ENCODE results near the gene PTPN1. TPM values are rescaled to one million over a fixed set of nuclear protein-coding genes. Genes with fewer than 3 reads are reported as not detected.
"Not testable (repeated sequence)": the region's sequence is repeated elsewhere in the genome, so short reads cannot be mapped to it uniquely, and the experiment has no call there.

Gene PTPN1
- total RNA-seq, 1 donor from 2014 or later, result 43.8 TPM

DNA sequence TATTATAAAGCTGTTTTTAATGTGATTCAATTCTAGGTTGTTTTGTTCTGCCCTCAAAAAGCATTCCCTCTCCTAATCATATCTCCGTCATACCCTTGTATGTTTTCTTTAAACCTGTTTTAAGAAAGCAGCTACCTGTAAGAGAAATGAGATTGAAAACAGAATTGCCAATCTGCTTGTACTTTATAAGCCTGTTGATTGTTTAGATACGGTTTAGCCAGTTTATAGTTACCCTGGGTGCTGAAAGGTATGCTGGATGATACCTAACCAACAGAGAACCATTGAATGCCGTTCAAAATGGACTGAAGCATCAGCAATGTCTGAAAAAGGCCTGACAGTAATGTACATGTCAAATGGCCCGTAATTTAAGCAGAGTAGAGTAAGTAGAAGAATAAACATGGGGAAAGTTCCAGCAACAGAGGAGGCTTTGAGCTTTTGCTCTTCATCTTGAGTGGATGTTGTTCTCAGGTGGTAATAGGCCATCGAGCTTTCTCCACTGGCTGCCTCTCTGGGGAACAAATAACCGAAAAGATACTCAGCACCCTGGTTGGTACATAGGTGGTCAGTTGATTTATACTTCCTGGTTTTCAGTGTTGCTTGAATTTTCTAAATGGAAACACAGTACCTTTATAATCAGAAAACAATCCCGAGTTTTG is 27.5 kb downstream of the PTPN1 start:
- TF ChIP-seq, protein P1, sequence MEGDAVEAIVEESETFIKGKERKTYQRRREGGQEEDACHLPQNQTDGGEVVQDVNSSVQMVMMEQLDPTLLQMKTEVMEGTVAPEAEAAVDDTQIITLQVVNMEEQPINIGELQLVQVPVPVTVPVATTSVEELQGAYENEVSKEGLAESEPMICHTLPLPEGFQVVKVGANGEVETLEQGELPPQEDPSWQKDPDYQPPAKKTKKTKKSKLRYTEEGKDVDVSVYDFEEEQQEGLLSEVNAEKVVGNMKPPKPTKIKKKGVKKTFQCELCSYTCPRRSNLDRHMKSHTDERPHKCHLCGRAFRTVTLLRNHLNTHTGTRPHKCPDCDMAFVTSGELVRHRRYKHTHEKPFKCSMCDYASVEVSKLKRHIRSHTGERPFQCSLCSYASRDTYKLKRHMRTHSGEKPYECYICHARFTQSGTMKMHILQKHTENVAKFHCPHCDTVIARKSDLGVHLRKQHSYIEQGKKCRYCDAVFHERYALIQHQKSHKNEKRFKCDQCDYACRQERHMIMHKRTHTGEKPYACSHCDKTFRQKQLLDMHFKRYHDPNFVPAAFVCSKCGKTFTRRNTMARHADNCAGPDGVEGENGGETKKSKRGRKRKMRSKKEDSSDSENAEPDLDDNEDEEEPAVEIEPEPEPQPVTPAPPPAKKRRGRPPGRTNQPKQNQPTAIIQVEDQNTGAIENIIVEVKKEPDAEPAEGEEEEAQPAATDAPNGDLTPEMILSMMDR (conservative IDR thresholded peaks at IDR 0.05), result no peak
- Mint-ChIP-seq H3K4me3 (no peak overlapping the region), H3K36me3 (ENCODE audit: low read depth) (no peaks in the 10 kb centered on the region), H3K27me3 (ENCODE audit: low read depth) (no peaks in the 10 kb centered on the region), H3K27ac (ENCODE audit: unreplicated experiment) (no peak overlapping the region), H3K4me1 (peaks cover 7% of the 10 kb centered on the region), H3K9me3 (no peaks in the 10 kb centered on the region)
- DNase-seq (ENCODE audit: low read depth, low spot score), result no peak

DNA sequence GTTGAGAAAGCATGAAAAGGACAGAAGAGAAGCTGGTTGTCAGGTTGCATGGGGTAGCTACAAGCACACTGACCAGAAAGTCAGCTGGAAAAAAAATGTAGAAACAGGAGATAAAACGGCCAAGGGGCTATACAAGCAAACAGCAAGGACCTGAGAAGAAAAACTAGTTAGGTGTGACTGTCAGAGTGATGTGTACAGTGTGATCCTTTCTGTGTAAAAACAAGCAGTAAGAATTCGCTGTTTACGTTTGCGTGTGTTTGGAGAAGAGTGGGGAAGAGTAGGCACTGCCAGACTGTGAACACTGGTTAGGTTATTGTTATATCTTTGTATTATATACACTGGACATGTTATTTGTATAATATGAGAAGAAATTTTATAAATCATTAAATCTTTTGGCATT is 28.1 kb downstream of the PTPN1 start:
- Mint-ChIP-seq H3K27ac (ENCODE audit: unreplicated experiment) (no peak overlapping the region), H3K4me1 (peaks cover 7% of the 10 kb centered on the region)

DNA sequence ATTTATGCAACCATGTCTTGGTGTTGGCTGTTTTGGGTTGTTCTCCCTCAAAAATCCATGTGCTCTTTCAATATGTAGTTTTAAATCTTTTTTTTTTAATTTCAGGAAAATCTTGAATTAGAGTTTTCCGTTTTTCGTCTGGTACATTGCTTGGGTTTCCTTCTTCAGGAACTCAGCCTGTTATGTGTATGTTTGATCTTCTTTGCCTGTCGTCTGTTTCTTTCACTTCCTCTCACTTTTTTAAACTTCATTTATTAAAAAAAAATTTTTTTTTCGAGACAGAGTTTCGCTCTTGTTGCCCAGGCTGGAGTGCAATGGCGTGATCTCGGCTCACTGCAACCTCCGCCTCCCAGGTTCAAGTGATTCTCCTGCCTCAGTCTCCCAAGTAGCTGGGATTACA is 29.6 kb downstream of the PTPN1 start:
- H3K27me3 Mint-ChIP-seq (ENCODE audit: low read depth); H3K4me1 Mint-ChIP-seq; H3K36me3 Mint-ChIP-seq (ENCODE audit: low read depth); H3K9me3 Mint-ChIP-seq; H3K27ac Mint-ChIP-seq (ENCODE audit: unreplicated experiment); H3K4me3 Mint-ChIP-seq; DNase-seq (ENCODE audit: low read depth, low spot score): not testable (repeated sequence)

More for the DNA sequence above, 28.1 kb downstream of the PTPN1 start:
- no peaks in the 10 kb centered on the region for H3K9me3 Mint-ChIP-seq
- H3K4me3 Mint-ChIP-seq, result no peak overlapping the region
- no peaks in the 10 kb centered on the region for H3K36me3 Mint-ChIP-seq (ENCODE audit: low read depth)
- DNase-seq (ENCODE audit: low read depth, low spot score), result no peak
- no peaks in the 10 kb centered on the region for H3K27me3 Mint-ChIP-seq (ENCODE audit: low read depth)
- TF ChIP-seq, protein P1 (conservative IDR thresholded peaks at IDR 0.05), result no peak

DNA sequence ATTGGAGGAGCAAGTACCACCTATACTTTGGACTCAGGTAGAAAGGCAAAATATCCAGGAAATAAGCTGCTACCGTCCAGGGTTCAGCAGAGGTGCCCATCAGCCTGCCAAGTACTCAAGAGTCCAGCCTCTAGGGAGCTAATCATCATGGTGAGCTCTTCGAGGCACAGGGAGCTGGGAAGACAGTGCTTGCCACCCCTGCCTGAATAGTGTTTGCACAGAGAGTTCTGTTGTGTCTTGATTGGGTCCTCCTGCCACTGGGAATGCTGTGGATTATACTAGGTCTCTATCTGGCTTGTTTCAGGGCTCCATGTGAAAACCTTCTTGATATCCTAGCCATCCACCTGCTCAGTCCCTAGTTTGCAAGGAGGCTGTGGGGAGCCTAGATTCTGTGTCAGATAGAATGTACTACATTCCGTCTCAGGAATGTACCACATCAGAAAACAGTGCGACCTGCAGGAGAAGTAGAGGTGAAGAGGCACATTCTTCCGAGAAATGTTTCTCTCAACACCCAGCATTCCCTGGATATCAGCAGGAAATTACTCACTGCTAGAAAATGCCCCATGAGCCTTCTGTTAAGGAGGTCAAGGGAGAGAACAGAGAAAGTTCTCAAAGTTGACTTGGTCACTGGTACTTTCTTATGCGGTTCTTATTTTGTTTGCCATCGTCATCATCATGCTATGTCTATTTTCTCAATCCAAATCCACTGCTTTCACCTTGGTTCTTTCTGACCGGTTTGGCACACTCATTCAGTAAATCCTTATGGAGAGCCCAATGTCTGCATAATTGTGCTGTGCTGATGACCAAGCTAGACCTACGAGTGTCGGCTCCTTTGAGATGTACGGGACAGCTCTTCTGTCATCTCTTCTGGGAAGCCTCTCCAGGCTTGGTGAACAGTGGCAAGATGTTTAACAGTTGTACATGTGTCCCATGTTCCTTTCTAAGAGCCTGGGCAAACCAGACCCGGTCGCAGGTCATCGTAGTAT is 30.7 kb downstream of the PTPN1 start:
- DNase-seq (ENCODE audit: low read depth, low spot score), result no peak
- H3K27me3 Mint-ChIP-seq (ENCODE audit: low read depth), result no peaks in the 10 kb centered on the region
- peaks cover 3% of the 10 kb centered on the region for H3K4me1 Mint-ChIP-seq
- H3K9me3 Mint-ChIP-seq, result no peaks in the 10 kb centered on the region
- H3K4me3 Mint-ChIP-seq, result no peak overlapping the region
- no peaks in the 10 kb centered on the region for H3K36me3 Mint-ChIP-seq (ENCODE audit: low read depth)
- TF ChIP-seq, protein P1 (conservative IDR thresholded peaks at IDR 0.05), result no peak
- H3K27ac Mint-ChIP-seq (ENCODE audit: unreplicated experiment), result no peak overlapping the region

DNA sequence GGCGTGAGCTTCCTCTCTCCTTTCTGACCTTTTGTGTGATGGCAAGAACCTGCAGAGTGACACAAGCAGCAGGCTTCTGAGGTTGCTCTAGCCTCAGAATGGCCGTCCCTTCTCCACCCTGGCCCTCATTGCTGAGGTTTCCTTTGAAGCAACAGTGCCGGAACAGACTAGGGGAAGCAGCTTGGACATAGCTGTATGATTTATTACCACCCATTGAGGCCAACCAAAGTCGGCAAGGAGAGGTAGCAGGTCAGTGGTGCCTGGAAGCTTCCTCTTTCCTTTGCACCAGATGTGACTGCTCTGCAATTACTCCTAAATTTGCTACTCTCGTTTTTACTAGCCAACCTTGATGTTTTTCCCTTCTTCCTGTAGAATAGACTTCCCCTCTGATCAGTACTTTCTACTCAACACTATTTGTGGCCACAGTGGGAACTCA is 31.4 kb downstream of the PTPN1 start:
- Mint-ChIP-seq H3K4me3 (no peak overlapping the region), H3K27me3 (ENCODE audit: low read depth) (no peaks in the 10 kb centered on the region), H3K9me3 (no peaks in the 10 kb centered on the region), H3K4me1 (peaks cover 3% of the 10 kb centered on the region), H3K36me3 (ENCODE audit: low read depth) (no peaks in the 10 kb centered on the region), H3K27ac (ENCODE audit: unreplicated experiment) (no peak overlapping the region)
- TF ChIP-seq, protein P1 (conservative IDR thresholded peaks at IDR 0.05), result no peak
- no peak for DNase-seq (ENCODE audit: low read depth, low spot score)

DNA sequence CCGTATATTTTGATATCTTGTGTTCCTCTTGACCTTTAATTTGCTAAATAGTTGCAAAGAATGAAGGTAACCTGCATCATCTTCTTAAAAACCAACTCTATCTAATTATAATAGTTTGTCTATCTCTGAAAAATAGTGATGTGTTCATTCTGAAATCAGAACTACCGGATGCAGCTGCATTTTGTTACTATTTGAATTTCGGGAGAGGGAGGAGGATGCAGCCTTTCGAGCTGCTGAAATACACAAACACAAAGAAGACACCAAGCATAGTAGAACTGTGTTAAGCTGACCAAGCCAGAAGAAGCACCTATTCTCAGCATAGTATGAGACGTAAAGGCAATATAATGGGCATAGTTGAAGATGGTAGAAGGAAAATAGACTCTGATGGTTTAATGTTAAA is 33.1 kb downstream of the PTPN1 start:
- Mint-ChIP-seq H3K36me3 (ENCODE audit: low read depth) (no peaks in the 10 kb centered on the region), H3K9me3 (no peaks in the 10 kb centered on the region), H3K27me3 (ENCODE audit: low read depth) (no peaks in the 10 kb centered on the region), H3K4me1 (no peaks in the 10 kb centered on the region), H3K27ac (ENCODE audit: unreplicated experiment) (no peak overlapping the region), H3K4me3 (no peak overlapping the region)
- TF ChIP-seq, protein P1 (conservative IDR thresholded peaks at IDR 0.05), result no peak
- no peak for DNase-seq (ENCODE audit: low read depth, low spot score)

Data from neural crest cell (in vitro differentiated cells).